ENCODE measurements around the gene TMEM8B.

- TF ChIP-seq GATA2 (IDR thresholded peaks at IDR 0.05; ENCODE audit: low read depth, low read length) (no peak), GATA3 (IDR thresholded peaks at IDR 0.05; ENCODE audit: low read depth, low read length) (no peak)
Measured at GRCh38 chr9:35882996-35883395, 54.0 kb downstream of the TMEM8B start.
